Skin of body (tissue), 2 donors: ENCODE measurements around the gene ATOH7. TPM values are rescaled to one million over a fixed set of nuclear protein-coding genes. Genes with fewer than 3 reads are reported as not detected.
A peak's percentile ranks its signal among the peaks of the same experiment; 100 is the strongest.
"Not testable (repeated sequence)": the region's sequence is repeated elsewhere in the genome, so short reads cannot be mapped to it uniquely, and the experiment has no call there.

Source experiments
- DNase-seq: peaks from one replicate; lab custom pipeline; 2025; lab: John Stamatoyannopoulos, UW
- total RNA-seq: library from RNA; depleted of rRNA; stranded (reverse); fragments of >200 nt; gene quantifications from one replicate; pipeline ENCODE4 v1.2.3, GENCODE V29; 2014

ATOH7 gene
- total RNA-seq, 1 donor from 2014 or later, result not detected

- DNase-seq, result no peak
Observed at GRCh38 chr10:68237173-68237572, 5.3 kb upstream of the ATOH7 start.

GRCh38 chr10:68235581-68235980 is 3.7 kb upstream of the ATOH7 start:
- DNase-seq, result no peak

GRCh38 chr10:68235111-68235510 is 3.2 kb upstream of the ATOH7 start:
- no peak for DNase-seq

GRCh38 chr10:68233046-68233445 is 1.1 kb upstream of the ATOH7 start:
- no peak for DNase-seq

- peak; percentile 37 for DNase-seq
Observed at GRCh38 chr10:68231106-68231816, 652 bp downstream of the ATOH7 start.

- DNase-seq, result no peak
Observed at GRCh38 chr10:68230268-68230667, 1.6 kb downstream of the ATOH7 start.

GRCh38 chr10:68224810-68225209 is 7.1 kb downstream of the ATOH7 start:
- no peak for DNase-seq

- DNase-seq, result no peak
Observed at GRCh38 chr10:68223535-68224165, 8.3 kb downstream of the ATOH7 start.

- no peak for DNase-seq
Observed at GRCh38 chr10:68222391-68222790, 9.5 kb downstream of the ATOH7 start.

GRCh38 chr10:68221196-68221595 is 10.7 kb downstream of the ATOH7 start:
- no peak for DNase-seq

GRCh38 chr10:68218786-68219185 is 13.1 kb downstream of the ATOH7 start:
- DNase-seq, result no peak

- DNase-seq, result no peak
Observed at GRCh38 chr10:68212721-68213352, 19.1 kb downstream of the ATOH7 start.

- DNase-seq, result no peak
Observed at GRCh38 chr10:68211669-68212068, 20.2 kb downstream of the ATOH7 start.

- no peak for DNase-seq
Observed at GRCh38 chr10:68208424-68209042, 23.4 kb downstream of the ATOH7 start.

GRCh38 chr10:68202960-68203353 is 29.0 kb downstream of the ATOH7 start:
- no peak for DNase-seq

GRCh38 chr10:68196701-68197100 is 35.2 kb downstream of the ATOH7 start:
- DNase-seq, result no peak

- not testable (repeated sequence) for DNase-seq
Observed at GRCh38 chr10:68195776-68196175, 36.1 kb downstream of the ATOH7 start.

- DNase-seq, result no peak
Observed at GRCh38 chr10:68194290-68194689, 37.6 kb downstream of the ATOH7 start.

- no peak for DNase-seq
Observed at GRCh38 chr10:68192113-68192512, 39.8 kb downstream of the ATOH7 start.

GRCh38 chr10:68188835-68189234 is 43.1 kb downstream of the ATOH7 start:
- no peak for DNase-seq

GRCh38 chr10:68185085-68185484 is 46.8 kb downstream of the ATOH7 start:
- DNase-seq, result no peak

GRCh38 chr10:68184546-68184945 is 47.4 kb downstream of the ATOH7 start:
- no peak for DNase-seq
